Skin epidermis (tissue), 12 donors: ENCODE measurements around the gene PRRG3.

Experiments used
- H3K27ac ChIP-seq, 21 experiments: fragments of 200-600 bp; sonication (generic) in 11 of 21; one replicate each; pipeline ENCODE4 v1.5.0; 2020; ENCODE audit warnings: mild to moderate bottlenecking in 3 of 21, inconsistent platforms in 2 of 21, moderate library complexity in 2 of 21
- H3K4me3 ChIP-seq, 7 experiments: fragments of 200-600 bp; sonication (generic) in 2 of 7; one replicate each; pipeline ENCODE4 v1.5.0; 2020; ENCODE audit warnings: inconsistent platforms in 2 of 7, mild to moderate bottlenecking in 2 of 7, moderate library complexity in 1 of 7

Gene PRRG3

DNA sequence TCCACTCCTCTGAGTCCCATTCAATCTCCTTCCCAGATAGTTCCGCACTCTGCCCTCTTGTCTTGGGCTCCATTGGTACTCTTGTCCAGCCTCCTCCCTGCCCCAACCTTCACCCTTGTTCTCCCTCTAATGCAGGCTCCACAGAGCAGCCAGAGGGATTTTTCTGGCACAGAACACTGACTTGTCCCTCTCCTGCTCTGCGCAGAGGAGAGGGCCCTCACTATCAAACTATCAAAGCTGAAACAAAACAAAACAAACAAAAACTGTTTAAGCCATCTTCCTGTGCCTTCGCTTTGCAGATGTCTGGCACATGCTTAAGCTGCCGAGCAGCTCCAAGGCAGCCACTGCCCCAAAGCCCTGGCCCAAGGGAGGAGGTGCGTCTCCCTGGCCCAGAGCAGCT lies 42.2 kb downstream of the PRRG3 start:
- Histone ChIP-seq H3K4me3 (no peak overlapping the region), H3K27ac (no peak overlapping the region)

DNA sequence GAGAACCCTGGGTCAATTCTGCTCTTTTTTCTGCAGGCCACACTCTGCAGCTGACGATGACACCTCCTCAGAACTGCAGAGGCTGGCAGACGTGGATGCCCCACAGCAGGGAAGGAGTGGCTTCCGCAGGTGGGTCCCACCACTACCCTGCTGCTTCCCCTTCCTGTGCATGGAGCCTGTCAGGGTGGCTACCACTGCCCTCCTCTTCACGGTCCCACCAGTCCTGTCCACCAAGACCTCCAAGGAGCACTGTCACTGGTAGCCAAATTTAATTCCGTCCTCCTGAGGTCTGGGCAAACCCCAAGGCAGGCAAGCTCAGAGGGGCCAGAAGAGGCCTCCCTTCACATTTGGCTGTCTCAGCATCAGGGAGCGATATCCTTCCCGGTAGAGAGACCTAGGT lies 43.5 kb downstream of the PRRG3 start:
- no peak overlapping the region for H3K4me3 ChIP-seq

DNA sequence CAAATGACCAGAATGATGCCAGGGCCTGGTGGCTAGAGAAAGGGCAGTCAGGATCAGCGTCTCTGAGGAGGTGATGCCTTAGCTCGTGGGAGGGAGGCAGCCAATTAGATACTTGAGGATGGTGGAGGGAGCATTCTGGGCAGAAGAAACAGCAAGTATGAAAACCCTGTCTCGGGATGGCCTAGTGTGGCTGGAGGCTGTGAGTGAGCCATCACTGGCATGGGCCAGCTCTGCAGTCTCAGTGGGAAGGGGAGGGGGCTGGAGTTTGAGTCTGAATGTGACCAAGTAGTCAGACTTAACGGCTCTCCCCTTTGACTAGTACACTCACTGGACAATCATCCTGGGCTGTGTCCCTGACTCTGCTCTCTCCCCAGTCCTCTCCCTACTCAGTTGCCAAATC lies 46.3 kb downstream of the PRRG3 start:
- Histone ChIP-seq H3K27ac (no peak overlapping the region), H3K4me3 (no peak overlapping the region)

More for the DNA sequence above, 43.5 kb downstream of the PRRG3 start:
- H3K27ac ChIP-seq = no peak overlapping the region

DNA sequence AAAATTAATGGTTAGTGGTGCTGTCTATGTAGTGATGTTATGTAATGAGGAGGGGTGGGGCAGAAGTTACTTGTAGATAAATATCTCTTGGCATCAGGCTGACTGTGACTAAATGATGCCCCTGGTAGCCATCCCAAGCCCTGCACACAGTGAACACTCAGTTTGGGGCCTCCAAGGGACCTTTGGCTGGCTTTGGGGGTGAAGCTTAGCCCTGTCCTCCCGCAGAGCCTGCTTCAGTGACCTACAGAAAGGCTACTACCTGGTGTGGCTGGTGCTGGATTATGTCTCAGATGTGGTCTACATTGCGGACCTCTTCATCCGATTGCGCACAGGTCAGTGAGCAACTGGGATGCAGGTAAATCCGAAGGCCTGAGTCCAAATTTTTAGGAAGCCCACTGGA lies 47.1 kb downstream of the PRRG3 start:
- Histone ChIP-seq H3K4me3 (no peak overlapping the region), H3K27ac (no peak overlapping the region)

DNA sequence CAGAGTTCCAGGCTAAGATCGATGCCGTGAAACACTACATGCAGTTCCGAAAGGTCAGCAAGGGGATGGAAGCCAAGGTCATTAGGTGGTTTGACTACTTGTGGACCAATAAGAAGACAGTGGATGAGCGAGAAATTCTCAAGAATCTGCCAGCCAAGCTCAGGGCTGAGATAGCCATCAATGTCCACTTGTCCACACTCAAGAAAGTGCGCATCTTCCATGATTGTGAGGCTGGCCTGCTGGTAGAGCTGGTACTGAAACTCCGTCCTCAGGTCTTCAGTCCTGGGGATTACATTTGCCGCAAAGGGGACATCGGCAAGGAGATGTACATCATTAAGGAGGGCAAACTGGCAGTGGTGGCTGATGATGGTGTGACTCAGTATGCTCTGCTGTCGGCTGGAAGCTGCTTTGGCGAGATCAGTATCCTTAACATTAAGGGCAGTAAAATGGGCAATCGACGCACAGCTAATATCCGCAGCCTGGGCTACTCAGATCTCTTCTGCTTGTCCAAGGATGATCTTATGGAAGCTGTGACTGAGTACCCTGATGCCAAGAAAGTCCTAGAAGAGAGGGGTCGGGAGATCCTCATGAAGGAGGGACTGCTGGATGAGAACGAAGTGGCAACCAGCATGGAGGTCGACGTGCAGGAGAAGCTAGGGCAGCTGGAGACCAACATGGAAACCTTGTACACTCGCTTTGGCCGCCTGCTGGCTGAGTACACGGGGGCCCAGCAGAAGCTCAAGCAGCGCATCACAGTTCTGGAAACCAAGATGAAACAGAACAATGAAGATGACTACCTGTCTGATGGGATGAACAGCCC lies 48.6 kb downstream of the PRRG3 start:
- Histone ChIP-seq H3K27ac (no peak overlapping the region), H3K4me3 (no peak overlapping the region)

DNA sequence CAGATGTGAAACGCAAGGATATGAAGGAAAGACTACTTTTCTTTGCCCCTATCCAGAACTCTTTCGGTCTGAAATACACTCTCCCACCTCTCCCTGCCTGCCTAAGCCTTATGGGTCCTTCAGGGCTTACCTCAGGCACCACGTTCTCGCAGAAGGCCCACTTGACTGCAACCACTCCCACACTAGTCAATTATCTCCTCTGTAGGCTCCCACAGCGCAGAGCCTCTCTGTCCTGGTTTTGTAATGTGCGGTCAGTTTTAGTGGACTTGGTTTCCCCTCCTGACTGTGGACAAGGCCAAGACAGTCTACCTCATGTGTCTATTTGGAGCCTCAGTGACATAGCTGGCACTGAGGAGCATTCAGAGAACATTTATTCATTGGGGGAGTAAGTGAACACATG lies 50.4 kb downstream of the PRRG3 start:
- Histone ChIP-seq H3K27ac (no peak overlapping the region), H3K4me3 (no peak overlapping the region)

DNA sequence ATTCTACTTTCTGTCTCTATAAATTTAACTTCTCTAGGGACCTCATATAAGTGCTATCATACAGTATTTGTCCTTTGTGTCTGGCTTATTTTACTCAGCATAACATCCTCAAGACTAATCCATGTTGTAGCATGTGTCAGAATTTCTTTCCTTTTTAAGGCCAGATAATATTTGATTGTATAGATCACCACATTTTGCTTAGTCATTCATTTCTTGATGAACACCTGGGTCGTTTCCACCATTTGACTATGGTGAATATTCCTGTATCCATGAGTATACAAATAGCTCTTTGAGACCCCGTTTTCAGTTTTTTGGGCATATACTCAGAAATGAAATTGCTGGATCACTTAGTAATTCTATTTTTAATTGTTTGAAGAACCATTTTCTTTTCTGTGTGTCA lies 51.2 kb downstream of the PRRG3 start:
- no peak overlapping the region for H3K27ac ChIP-seq
- no peak overlapping the region for H3K4me3 ChIP-seq

DNA sequence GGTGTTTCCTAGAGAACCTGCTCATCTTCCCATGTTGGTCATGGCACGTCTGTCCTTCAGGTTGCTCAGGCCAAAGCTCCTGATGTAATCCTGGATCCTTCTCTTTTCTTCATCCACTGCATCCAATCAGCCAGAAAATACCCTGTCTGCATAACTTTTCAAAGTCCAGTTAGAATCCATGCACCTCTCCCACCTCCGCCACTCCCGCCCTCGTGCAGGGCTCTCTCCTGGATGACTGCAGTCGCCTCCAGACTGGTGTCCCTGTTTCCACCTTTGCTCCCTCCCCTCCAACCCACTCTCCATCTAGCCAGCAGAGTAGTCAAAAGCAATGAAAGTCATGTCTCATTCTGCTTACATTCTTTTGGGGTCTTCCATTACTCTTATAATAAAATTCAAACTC lies 55.3 kb downstream of the PRRG3 start:
- Histone ChIP-seq H3K4me3 (no peak overlapping the region), H3K27ac (no peak overlapping the region)

DNA sequence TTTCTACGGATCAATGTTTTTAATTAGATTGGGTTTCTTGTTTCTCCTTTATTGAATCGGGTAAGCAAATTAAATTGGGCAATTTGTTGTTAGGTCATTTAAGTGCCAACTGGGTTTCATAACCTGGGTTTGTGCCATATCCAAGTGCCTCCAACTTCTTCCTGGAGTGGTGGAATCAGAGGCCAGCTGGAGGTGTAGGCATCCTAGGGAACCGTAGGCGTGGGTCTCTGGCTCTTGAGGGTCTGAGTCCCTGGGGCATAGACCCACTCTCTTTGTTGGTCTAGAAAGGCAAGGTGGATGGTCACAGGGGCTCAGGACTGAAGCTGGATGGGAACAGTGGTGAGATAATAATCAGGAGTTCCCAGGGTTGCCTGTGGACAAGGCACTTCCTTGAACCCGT lies 57.6 kb downstream of the PRRG3 start:
- Histone ChIP-seq H3K27ac (no peak overlapping the region), H3K4me3 (no peak overlapping the region)

DNA sequence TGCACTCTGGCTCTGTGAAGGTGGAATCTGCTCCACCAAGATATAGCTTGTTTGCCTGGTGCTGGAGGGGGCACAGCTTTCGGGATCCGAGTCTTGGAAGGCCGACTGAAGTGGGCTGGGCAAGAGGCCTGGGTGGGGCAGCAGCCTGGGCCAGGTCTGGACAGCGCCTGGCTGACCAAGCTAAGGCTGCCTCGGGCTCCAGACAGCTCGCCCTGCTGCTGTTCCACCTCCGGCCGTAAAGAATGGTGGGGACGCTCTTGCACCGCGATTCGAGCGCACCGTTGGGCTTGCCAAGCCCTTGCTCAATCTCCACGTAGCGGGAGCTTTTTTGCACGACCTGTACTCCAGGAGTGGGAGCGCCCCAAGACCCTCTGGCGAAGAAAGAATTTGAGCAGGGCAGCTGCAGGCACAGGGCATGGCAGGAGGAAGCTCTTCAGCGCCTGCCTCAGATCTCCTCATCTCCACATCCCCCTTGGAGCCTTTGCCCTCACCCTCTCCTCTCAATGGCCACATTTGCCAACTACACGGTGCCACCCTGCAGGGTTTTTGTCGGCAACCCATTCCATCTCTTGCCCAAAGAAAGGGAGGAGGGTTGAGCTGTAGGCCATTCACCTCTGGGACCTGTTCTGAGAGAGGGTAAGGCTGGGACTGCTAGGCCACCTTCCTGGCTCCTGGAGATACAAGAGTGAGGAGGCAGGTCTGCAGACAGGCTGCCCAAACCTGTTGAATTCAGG lies 58.2 kb downstream of the PRRG3 start:
- H3K27ac ChIP-seq = no peak overlapping the region
- H3K4me3 ChIP-seq = no peak overlapping the region

DNA sequence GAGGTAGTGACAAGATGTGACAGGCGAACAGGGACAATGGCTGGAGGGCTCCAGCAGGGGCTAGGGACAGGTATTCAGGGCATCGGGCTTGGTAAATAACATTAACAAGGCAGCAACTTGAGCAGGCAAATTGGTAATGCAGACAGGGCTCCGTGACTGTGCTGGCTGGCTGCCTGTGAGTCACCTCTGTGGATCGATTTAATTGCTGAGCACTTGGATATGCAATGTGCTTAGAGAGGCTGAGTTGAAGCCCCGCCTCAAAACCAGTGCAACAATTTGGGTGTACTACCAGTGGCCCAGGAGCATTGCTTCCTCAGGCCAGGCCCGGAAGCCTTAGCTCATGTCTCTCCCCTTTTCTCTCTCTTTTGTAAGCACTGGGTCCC lies 58.8 kb downstream of the PRRG3 start:
- Histone ChIP-seq H3K27ac (no peak overlapping the region), H3K4me3 (no peak overlapping the region)

DNA sequence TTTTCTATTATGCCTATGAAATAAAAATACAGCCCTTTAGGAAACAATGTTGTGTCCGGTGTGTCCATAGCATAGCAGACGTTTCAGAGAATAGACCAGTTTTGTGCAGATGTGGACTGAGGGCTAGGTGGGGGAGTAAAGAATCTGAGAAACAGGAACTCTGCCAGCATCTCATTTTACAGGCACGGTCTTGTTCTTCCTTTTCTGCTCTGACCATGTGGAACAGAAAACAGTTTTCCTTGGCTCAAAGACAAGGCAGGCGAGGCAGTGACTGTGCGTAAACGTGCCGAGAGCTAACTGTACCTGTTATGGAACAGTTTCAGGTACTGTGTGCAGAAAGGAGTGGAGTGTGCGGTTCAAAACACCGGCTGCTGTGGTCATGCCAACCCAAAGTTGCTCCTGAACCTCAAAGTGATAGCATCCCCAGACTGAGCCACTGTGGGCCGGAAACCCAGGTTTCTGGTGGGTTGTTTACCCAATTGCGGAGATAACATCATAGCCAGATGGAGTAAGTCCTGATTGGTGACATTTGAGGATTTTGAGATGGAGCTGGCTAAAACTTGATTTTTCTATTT lies 59.5 kb downstream of the PRRG3 start:
- Histone ChIP-seq H3K4me3 (no peak overlapping the region), H3K27ac (no peak overlapping the region)
